ENCODE measurements around the gene MACF1.

- TF ChIP-seq CTCF (IDR thresholded peaks at IDR 0.05): no peak
- no peak for TF ChIP-seq POLR2AphosphoS5 (IDR thresholded peaks at IDR 0.05)
- TF ChIP-seq EP300 (IDR thresholded peaks at IDR 0.05): no peak
- no peak for TF ChIP-seq POLR2A (IDR thresholded peaks at IDR 0.05)
These were observed 124.2 kb downstream of the MACF1 start for GRCh38 chr1:39328586-39329121.
